Lung (tissue), 12 donors: ENCODE measurements around the gene STPG1. TPM values are rescaled to one million over a fixed set of nuclear protein-coding genes. Genes with fewer than 3 reads are reported as not detected.

Source experiments
- ATAC-seq: fragments of 200-7000 bp; cut with Tn5 transposase; one replicate; pipeline ENCODE4 v1.9.1; 2020; ENCODE audit warnings: moderate number of reproducible peaks; ENCODE audit not compliant: insufficient read depth, low FRiP score
- DNase-seq, 3 donors: peaks; one replicate each; pipeline ENCODE4 v3.0.0-alpha.2; 2013 to 2017
- H3K27ac ChIP-seq, 2 donors: one replicate each; pipeline ENCODE4 v1.5.1; 2013; ENCODE audit warnings: mild to moderate bottlenecking in 2 of 2, moderate library complexity in 2 of 2, control low read depth in 1 of 2, inconsistent platforms in 1 of 2, low read depth in 1 of 2, low read length in 1 of 2
- H3K27me3 ChIP-seq, 3 donors: one replicate each; pipeline ENCODE4 v1.5.1; 2013; ENCODE audit warnings: low read length in 2 of 3; ENCODE audit not compliant: control insufficient read depth in 3 of 3, insufficient read depth in 3 of 3
- H3K36me3 ChIP-seq, 4 donors: one replicate each; pipeline ENCODE4 v1.5.1; 2013; ENCODE audit warnings: low read length in 4 of 4, mild to moderate bottlenecking in 1 of 4, moderate library complexity in 1 of 4; ENCODE audit not compliant: control insufficient read depth in 4 of 4, insufficient read depth in 4 of 4
- H3K4me1 ChIP-seq, 5 donors: one replicate each; pipeline ENCODE4 v1.5.1; 2013; ENCODE audit warnings: low read length in 5 of 5, mild to moderate bottlenecking in 2 of 5, moderate library complexity in 1 of 5; ENCODE audit not compliant: control insufficient read depth in 5 of 5, insufficient read depth in 5 of 5
- H3K4me3 ChIP-seq: one replicate; pipeline ENCODE4 v1.5.1; 2013; ENCODE audit warnings: mild to moderate bottlenecking, control low read depth, moderate library complexity
- H3K9ac ChIP-seq, 2 donors: one replicate each; pipeline ENCODE4 v1.5.1; 2013; ENCODE audit warnings: low read length in 2 of 2, control low read depth in 1 of 2; ENCODE audit not compliant: insufficient read depth in 1 of 2
- H3K9me3 ChIP-seq, 4 donors: one replicate each; pipeline ENCODE4 v1.5.1; 2013; ENCODE audit warnings: low read length in 3 of 4, mild to moderate bottlenecking in 1 of 4, moderate library complexity in 1 of 4; ENCODE audit not compliant: control insufficient read depth in 4 of 4, insufficient read depth in 3 of 4
- WGBS, 2 donors: extraction: QIAGEN DNeasy Blood & Tissue Kit; methylation state at CpG; one replicate each; pipeline ENCODE4 v1.1.7; 2013; 5-methylcytosine and 5-hydroxymethylcytosine counted together
- polyA plus RNA-seq, 2 donors: library from polyadenylated mRNA; stranded (reverse); fragments of 200-250 nt; gene quantifications; one replicate each; pipeline ENCODE4 v1.2.1, GENCODE V29; 2013
- total RNA-seq, 2 donors: library from RNA; depleted of rRNA in 1 of 2; stranded (reverse); fragments of >200 nt in 1 of 2; gene quantifications; one replicate each; pipeline ENCODE4 v1.2.1, GENCODE V29; 2014 to 2021
- TF ChIP-seq, protein P1 (sequence below): IDR thresholded peaks from 2 replicates; pipeline ENCODE4 v1.5.1; 2012; ENCODE audit warnings: mild to moderate bottlenecking; ENCODE audit errors: control extremely low read depth, extremely low read depth
- donor health status: control.
- donor health status: control.
- donor health status: Bipolar disorder and iron deficiency.
- donor health status: healthy.
- donor health status: DM: yes; HTN: yes; CAD: no.

STPG1 gene
- total and polyA plus RNA-seq, 4 donors, result 6.7 to 13.5 (median 9.8) TPM

GRCh38 chr1:24324903-24325302, 88.7 kb downstream of the STPG1 start:
- no peaks in the 10 kb centered on the region for H3K9me3 ChIP-seq
- ATAC-seq (no peak), DNase-seq (no peak)
- H3K27me3 ChIP-seq, result peaks cover 0 to 13% (median 5%) of the 10 kb centered on the region in 3 donors
- no peak overlapping the region for H3K4me3 ChIP-seq
- H3K27ac ChIP-seq, result no peak overlapping the region
- WGBS, 2 donors, result 55 to 77% methylated on average over 6 of the region's 6 CpGs
- no peak overlapping the region for H3K9ac ChIP-seq
- H3K4me1 ChIP-seq, result peaks cover 0 to 21% (median 0%) of the 10 kb centered on the region in 5 donors
- TF ChIP-seq, protein P1, sequence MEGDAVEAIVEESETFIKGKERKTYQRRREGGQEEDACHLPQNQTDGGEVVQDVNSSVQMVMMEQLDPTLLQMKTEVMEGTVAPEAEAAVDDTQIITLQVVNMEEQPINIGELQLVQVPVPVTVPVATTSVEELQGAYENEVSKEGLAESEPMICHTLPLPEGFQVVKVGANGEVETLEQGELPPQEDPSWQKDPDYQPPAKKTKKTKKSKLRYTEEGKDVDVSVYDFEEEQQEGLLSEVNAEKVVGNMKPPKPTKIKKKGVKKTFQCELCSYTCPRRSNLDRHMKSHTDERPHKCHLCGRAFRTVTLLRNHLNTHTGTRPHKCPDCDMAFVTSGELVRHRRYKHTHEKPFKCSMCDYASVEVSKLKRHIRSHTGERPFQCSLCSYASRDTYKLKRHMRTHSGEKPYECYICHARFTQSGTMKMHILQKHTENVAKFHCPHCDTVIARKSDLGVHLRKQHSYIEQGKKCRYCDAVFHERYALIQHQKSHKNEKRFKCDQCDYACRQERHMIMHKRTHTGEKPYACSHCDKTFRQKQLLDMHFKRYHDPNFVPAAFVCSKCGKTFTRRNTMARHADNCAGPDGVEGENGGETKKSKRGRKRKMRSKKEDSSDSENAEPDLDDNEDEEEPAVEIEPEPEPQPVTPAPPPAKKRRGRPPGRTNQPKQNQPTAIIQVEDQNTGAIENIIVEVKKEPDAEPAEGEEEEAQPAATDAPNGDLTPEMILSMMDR, result no peak
- H3K36me3 ChIP-seq, result no peaks in the 10 kb centered on the region

DNA sequence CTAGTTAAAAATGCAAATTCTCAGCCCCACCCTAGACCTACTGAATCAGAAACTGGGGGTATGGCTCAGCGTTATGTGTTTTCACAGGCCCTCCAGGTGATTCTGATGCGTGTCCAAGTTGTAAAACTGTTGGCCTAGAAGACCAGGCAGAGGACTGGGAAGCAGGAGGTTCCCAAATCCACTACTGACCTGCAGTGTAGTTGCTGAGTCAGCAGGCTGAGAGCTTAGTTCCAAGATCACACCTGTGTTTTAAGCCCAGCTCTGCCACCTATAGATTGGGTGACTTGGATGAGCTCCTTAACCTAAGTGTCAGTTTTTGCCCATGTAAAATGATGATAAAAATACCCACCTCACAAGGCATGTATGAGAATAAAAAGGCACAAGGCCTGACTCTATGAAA, 90.3 kb downstream of the STPG1 start:
- no peak overlapping the region for H3K9ac ChIP-seq
- ATAC-seq, result no peak
- 97 to 98% methylated on average over 2 of the region's 2 CpGs for WGBS, 2 donors
- H3K4me3 ChIP-seq, result no peak overlapping the region
- no peak overlapping the region for H3K27ac ChIP-seq
- H3K9me3 ChIP-seq, result no peaks in the 10 kb centered on the region
- peaks cover 0 to 36% (median 5%) of the 10 kb centered on the region in 5 donors for H3K4me1 ChIP-seq
- TF ChIP-seq, protein P1, result no peak
- H3K36me3 ChIP-seq, result no peaks in the 10 kb centered on the region
- DNase-seq, result no peak
- peaks cover 0 to 18% (median 0%) of the 10 kb centered on the region in 3 donors for H3K27me3 ChIP-seq

DNA sequence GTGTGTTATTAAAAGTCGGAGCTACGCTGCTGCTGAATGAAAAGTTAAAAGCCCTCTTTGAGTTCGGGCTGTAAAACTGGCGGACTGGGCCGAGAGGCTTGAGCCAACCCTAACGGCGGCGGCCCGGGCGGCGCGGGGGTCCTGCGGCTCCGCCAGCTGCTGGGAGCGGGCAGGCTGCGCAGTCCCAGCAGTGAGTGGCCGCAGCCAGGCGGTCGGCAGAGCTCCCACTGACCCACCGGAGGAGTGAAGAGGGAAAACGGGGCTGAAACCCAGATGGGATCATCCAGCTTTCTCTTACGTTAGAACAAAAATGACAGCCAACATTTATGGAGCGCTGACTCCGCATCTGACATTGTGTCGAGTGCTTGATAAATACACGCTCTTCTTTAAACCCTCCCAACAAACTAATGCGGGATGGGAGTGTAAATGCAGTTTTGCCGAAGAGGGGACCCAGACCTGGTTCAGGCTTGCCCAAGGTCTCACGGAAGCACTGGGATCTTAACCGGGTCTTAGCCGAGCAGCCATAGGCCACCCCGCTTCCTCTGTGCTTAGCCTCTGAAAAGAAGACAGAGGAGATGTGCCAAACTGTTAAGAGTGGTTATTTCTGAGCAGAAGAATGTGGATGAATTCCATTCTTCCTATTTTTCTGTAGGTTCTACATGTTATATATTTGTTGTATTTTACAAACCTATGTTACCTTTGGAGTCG, 91.0 kb downstream of the STPG1 start:
- no peaks in the 10 kb centered on the region for H3K9me3 ChIP-seq
- DNase-seq (peak; percentile 63 to 69 (median 66)), ATAC-seq (no peak)
- peak overlapping the region in 1 of 2 donors; percentile 81 for H3K9ac ChIP-seq
- WGBS, 2 donors, result 27 to 37% methylated on average over 33 of the region's 33 CpGs
- no peaks in the 10 kb centered on the region for H3K36me3 ChIP-seq
- H3K4me3 ChIP-seq, result no peak overlapping the region
- H3K27ac ChIP-seq, result peak overlapping the region in 1 of 2 donors; percentile 23
- TF ChIP-seq, protein P1, result no peak
- H3K27me3 ChIP-seq, result peaks cover 0 to 18% (median 0%) of the 10 kb centered on the region in 3 donors
- H3K4me1 ChIP-seq, result peaks cover 0 to 42% (median 5%) of the 10 kb centered on the region in 5 donors
